GM19395 (cell line): ENCODE measurements around the gene PRDM10.
"Not testable (repeated sequence)": the region's sequence is repeated elsewhere in the genome, so short reads cannot be mapped to it uniquely, and the experiment has no call there.

Experiments used
- ATAC-seq: cut with Tn5 transposase; IDR thresholded peaks from one replicate; pipeline ENCODE4 v1.9.1; 2021; ENCODE audit warnings: mild to moderate bottlenecking, moderate library complexity; ENCODE audit not compliant: unreplicated experiment

PRDM10 gene

DNA sequence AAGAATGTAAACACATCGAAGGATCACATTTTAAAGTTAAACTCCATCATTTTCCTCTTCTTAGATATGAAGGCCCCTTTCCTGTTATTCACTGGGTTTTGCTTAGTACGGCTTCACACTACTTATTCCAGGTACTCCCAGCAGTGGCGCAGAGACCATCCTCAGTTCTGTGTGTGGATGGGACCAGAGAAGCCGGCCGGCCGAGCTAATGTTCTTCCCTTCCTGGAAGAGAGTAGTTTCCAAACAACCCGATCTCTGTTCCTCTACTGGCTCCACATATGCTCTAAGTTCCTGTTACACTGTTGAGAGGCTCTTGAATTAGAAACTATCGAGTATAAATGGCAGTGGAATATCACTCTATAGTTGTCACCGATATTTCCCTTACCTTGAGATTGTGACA lies 106.6 kb downstream of the PRDM10 start:
- no peak for ATAC-seq

DNA sequence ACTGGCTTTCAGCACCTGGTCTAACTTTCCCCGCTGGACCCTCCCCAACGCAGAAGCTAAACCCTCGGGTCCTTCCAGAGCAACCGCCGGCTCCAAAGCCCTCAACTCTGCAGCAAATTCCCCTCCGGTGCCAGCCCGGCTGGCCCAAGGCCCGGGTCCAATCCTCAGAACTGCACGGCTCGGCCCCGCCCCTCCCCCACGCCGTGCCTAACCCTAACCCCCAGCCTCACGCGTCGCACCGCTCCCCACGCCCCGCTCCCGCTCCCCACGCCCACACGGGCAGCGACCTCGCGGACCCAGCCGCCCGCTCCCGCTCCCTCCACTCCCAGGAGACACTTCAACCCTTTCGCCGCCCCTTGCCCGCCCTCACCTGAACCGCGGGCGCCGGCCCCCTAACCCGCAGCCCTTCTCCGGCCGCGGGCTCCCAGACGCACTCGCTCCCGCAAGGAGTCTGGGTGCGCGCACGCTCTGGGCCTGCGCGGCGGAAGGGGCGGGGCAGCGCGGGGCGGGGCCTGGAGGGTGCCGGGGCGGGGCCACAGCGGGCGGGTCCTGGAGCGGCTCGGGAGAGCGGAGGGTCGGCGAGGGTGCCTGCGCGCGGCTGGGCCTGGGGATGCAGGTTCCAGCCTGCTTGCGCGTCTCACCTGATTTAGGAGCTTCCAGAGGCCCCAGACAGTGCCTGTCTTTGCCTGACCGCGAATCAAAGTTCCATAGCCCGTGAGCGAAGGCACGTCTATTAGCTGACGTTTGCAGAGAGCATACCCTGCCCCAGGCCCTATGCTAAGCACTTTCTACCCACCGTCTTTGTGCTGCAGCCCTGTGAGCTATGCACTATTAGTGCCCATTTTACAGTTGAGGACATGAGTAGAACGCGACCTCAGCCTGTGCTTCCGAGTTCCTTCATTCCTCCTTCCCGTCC lies 107.3 kb downstream of the PRDM10 start, which contains the start of gene NFRKB:
Gene NFRKB (minus strand): TSS at position 453 of the 916 bp plus-strand sequence. CDS start 2,729 bp downstream, outside the sequence.
- ATAC-seq, result peak; percentile 94

DNA sequence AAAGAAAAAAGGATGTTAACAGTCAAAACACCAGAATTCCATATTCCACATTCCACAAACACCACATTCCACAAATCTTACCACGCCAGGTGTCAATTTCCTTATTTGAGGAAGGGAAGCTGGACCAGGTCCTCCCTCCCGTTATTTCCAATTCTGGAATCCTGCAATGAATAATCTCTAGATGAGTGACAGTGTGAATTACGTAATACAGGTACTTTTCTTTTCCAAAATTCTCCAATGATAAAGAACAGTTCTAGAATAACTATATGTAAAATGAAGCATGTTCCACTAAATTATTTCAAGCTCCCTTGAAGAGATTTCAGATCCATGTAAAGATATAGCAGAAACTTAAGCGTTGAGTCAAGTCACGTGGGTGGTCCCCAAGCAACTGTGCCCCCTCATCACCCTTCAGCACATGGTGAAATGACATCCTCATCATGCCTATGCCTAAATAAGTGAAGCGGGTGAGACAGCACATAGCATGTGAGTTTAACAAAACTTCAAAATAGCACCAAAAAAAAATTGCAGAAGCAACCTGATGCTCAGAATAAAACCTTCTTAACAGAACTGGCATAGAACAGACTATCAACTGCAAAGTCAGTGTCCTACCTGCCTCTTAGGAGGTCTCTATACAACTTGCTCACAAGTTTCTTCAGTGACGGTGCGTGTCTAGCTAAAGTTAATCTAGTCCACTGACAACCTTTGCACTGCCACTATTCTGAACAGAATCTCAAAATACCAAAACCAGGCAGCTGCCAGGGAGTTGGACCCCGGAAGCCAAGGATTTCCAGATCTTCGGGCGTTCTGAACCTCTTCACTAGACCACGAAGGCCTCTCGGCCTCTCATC lies 108.1 kb downstream of the PRDM10 start:
- peak; percentile 24 for ATAC-seq

GRCh38 chr11:129888451-129888850 lies 114.2 kb downstream of the PRDM10 start:
- ATAC-seq, result no peak

- ATAC-seq, result no peak
These were observed 117.3 kb downstream of the PRDM10 start for GRCh38 chr11:129885381-129885780.

DNA sequence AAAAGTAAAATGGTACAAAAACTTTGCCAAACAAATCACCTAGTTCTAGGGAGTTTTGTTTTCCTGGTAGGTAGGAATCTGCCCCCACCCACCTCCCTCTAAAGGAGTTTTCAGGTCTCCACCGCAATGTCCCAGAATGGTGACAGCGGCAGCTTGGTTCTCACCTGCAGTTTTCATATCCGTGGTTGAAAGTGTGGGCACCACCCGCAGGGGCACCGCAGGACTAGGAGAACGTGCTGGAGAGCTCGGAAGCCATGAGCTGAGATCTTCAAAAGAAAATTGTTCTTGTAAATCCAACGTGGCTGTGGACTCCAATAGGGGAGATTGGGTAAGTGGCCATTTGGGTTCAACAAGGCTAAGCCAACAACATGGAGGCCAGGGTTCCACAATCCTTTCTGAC lies 118.1 kb downstream of the PRDM10 start:
- ATAC-seq, result no peak

GRCh38 chr11:129881570-129882170 lies 121.0 kb downstream of the PRDM10 start:
- ATAC-seq, result no peak

DNA sequence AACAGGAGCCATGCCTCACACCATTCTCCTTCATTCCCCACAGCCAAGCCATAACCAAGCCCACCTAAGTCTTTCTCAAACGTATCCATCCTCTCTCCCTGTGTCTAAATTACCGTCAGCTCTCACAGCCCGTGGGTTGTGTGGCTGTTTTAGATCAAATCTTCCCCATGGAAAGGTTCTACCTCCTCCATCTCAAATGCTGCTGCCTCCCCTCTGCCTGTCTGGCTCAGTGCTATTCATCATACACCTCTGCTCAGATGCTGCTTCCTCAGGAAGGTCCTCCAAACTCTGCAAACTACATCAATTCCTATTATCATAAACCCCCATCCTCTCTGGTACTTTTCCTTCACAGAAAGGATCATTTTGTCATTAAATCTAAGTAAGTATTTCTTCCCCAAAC lies 122.3 kb downstream of the PRDM10 start:
- ATAC-seq, result no peak

- ATAC-seq, result no peak
These were observed 130.7 kb downstream of the PRDM10 start for GRCh38 chr11:129871914-129872313.

DNA sequence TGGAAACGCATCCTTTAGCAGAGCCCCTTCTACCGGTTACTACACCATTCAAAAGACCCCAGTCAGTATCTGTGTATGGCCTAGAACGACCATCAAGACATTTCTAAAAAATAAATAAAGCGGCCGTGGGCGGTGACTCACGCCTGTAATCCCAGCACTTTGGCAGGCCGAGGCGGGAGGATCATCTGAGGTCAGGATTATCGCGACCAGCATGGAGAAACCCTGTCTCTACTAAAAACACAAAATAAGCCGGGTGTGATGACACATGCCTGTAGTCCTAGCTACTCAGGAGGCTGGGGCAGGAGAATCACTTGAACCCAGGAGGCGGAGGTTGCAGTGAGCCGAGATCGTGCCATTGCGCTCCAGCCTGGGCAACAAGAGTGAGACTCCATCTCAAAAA lies 134.0 kb downstream of the PRDM10 start:
- not testable (repeated sequence) for ATAC-seq

- ATAC-seq, result no peak
These were observed 136.3 kb downstream of the PRDM10 start for GRCh38 chr11:129866311-129866710.

DNA sequence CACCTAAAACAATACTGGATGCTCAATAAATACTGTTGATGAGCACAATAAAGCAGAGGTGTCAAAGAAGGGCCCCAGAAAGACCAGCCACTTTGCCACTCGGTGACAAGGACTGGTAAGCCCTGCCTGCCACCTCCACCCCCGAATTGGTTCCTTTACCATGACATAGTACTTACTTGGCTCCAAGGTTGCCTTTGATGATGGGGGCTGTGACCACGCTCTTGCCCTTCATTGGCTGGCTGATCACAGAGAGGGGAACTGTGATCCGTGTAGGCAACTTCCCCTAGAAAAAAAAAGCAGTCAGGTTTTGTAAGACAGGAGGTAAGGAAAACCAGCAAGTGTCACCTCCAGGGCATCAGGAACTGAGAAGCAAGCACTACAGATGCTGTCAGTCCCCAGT lies 136.9 kb downstream of the PRDM10 start:
- ATAC-seq, result no peak

- no peak for ATAC-seq
These were observed 137.8 kb downstream of the PRDM10 start for GRCh38 chr11:129864811-129865210.

DNA sequence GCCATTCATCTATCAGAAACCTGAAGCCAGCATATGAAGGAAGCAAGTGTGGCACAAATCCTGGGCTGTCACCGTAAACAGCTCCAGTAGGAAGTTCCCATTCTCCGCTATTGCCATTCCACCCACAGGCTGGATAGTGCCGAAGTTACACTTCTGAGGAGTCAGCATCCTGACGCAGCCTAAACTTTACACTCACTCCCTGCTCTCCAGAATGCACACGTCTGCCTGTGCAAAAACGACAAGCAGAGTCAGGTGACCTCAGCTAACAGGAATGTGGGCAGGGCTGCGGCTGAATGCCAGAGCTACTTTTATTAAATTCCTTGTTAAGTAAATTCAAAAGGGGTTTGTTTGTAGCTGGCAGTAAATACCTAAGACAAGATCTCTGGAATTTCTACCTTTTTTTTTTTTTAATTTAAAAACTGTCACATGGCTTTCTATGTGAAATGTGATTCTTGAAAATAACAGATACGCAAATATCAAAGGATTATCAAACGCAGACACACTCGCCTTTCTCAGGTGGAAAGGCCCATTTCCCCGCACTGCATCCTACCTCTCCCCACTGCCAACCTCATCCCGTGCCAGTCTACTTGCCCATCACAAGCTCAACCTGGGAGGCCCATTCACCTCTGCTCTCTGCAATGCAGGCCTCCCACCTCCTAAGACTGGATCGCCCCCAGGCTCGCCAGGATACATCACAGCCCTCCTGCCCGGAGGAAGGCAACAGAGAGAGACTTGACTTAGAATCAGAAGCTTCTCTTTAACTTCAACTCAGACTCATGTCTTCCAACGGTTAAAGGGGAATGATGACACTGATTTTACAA lies 140.7 kb downstream of the PRDM10 start:
- no peak for ATAC-seq

DNA sequence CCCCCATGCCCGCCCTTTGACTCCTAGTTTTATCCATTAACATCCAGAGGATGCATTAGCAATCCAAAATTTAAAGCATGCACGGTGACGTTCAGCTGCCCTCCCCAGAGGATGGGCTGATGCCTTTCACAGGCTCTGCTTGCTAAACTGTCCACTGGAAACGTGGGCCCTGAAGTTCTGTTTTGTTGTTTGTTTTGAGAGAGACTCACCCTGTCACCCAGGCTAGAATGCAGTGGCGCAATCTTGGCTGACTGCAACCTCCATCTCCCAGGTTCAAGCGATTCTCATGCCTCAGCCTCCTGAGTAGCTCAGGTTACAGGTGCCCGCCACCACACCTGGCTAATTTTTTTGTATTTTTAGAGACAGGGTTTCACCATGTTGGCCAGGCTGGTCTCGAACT lies 146.6 kb downstream of the PRDM10 start:
- ATAC-seq, result no peak

GRCh38 chr11:129855086-129855485 lies 147.5 kb downstream of the PRDM10 start:
- no peak for ATAC-seq

GRCh38 chr11:129854232-129854805 lies 148.3 kb downstream of the PRDM10 start:
- no peak for ATAC-seq

- ATAC-seq, result no peak
These were observed 149.0 kb downstream of the PRDM10 start for GRCh38 chr11:129853518-129854231.

GRCh38 chr11:129852125-129852740 lies 150.4 kb downstream of the PRDM10 start:
- ATAC-seq, result no peak
